ENCODE data around the gene CCDC187. TPM values are rescaled to one million over a fixed set of nuclear protein-coding genes. Genes with fewer than 3 reads are reported as not detected.

Gene CCDC187
- total and polyA plus RNA-seq, 2 of the 8 experiments (the other 6 are each of a cell fraction or from before 2014, with no cell fraction given): 0.02 TPM; not detected in 1

- TF ChIP-seq CHD7 (IDR thresholded peaks at IDR 0.05; ENCODE audit: insufficient replicate concordance, low read length) (no peak), TEAD4 (IDR thresholded peaks at IDR 0.05; ENCODE audit: low read depth, low read length) (no peak), CREB1 (IDR thresholded peaks at IDR 0.05) (no peak), ASH2L (IDR thresholded peaks at IDR 0.05; ENCODE audit: low read length) (no peak)
These were observed 27.2 kb downstream of the CCDC187 start (continued) for GRCh38 chr9:136276716-136277115.
